CD14-positive monocyte (primary cell): ENCODE results near the gene WBP1. TPM values are rescaled to one million over a fixed set of nuclear protein-coding genes. Genes with fewer than 3 reads are reported as not detected.

ENCODE experiments used
- DNase-seq, 3 donors: peaks; one replicate each; pipeline ENCODE4 v3.0.0-alpha.2; 2011 to 2022
- H2AFZ ChIP-seq: 2 replicates; pipeline ENCODE4 v1.6.0; 2012; ENCODE audit warnings: mild to moderate bottlenecking, low read depth, low read length, inconsistent platforms; ENCODE audit not compliant: insufficient read depth, poor library complexity, severe bottlenecking
- H3K27ac ChIP-seq, 2 donors: 1 replicate in 1 of 2; 2 replicates in 1 of 2; pipeline ENCODE4 v1.5.1; 2012 to 2013; ENCODE audit warnings: low read length in 2 of 2, control low read depth in 1 of 2, inconsistent platforms in 1 of 2, low read depth in 1 of 2, mild to moderate bottlenecking in 1 of 2
- H3K27me3 ChIP-seq, 2 donors: one replicate each; pipeline versions ENCODE4 v1.6.0 to v1.6.1; 2011 to 2013; ENCODE audit warnings: low read length in 2 of 2; ENCODE audit not compliant: control insufficient read depth in 2 of 2, insufficient read depth in 2 of 2
- H3K36me3 ChIP-seq, 2 donors: replicated peaks in 1 of 2; 1 replicate in 1 of 2; 2 replicates in 1 of 2; pipeline versions ENCODE4 v1.5.1 to v1.6.1; 2012 to 2013; ENCODE audit warnings: low read length in 2 of 2, control low read depth in 1 of 2, inconsistent platforms in 1 of 2, mild to moderate bottlenecking in 1 of 2; ENCODE audit not compliant: insufficient read depth in 2 of 2, control insufficient read depth in 1 of 2
- H3K4me1 ChIP-seq, 2 donors: 1 replicate in 1 of 2; 2 replicates in 1 of 2; pipeline versions ENCODE4 v1.5.1 to v1.6.1; 2012 to 2013; ENCODE audit warnings: low read length in 2 of 2, control low read depth in 1 of 2, inconsistent platforms in 1 of 2, mild to moderate bottlenecking in 1 of 2, moderate library complexity in 1 of 2; ENCODE audit not compliant: insufficient read depth in 2 of 2, control insufficient read depth in 1 of 2
- H3K4me2 ChIP-seq: replicated peaks from 2 replicates; pipeline ENCODE3; 2012; ENCODE audit warnings: low read length, moderate library complexity, mild to moderate bottlenecking; ENCODE audit not compliant: poor library complexity, severe bottlenecking; ENCODE audit errors: extremely low read depth
- H3K4me3 ChIP-seq, 3 experiments: fragments of 200-600 bp in 1 of 3; sonication (generic) in 1 of 3; replicated peaks in 1 of 3; 1 replicate in 2 of 3; 2 replicates in 1 of 3; pipeline ENCODE4 v1.5.1; 2011 to 2013; ENCODE audit warnings: low read length in 3 of 3, mild to moderate bottlenecking in 3 of 3, control low read depth in 2 of 3, low read depth in 2 of 3, inconsistent platforms in 1 of 3, moderate library complexity in 1 of 3
- H3K79me2 ChIP-seq: 2 replicates; pipeline ENCODE4 v1.6.0; 2012; ENCODE audit warnings: mild to moderate bottlenecking, control low read depth, inconsistent platforms, low read length, moderate library complexity; ENCODE audit not compliant: insufficient read depth
- H3K9ac ChIP-seq: 2 replicates; pipeline ENCODE4 v1.6.0; 2017; ENCODE audit warnings: low read length, mild to moderate bottlenecking; ENCODE audit not compliant: insufficient read depth, poor library complexity, severe bottlenecking
- H3K9me3 ChIP-seq, 2 donors: replicated peaks in 1 of 2; 1 replicate in 1 of 2; 2 replicates in 1 of 2; pipeline versions ENCODE4 v1.5.1 to v1.6.1; 2012 to 2013; ENCODE audit warnings: low read length in 2 of 2, control low read depth in 1 of 2; ENCODE audit not compliant: control insufficient read depth in 1 of 2, insufficient read depth in 1 of 2
- H4K20me1 ChIP-seq: 2 replicates; pipeline ENCODE4 v1.6.0; 2012; ENCODE audit warnings: mild to moderate bottlenecking, low read length, control low read depth, moderate library complexity; ENCODE audit not compliant: insufficient read depth
- H3K27ac Mint-ChIP-seq, 7 donors: one replicate each; pipeline ENCODE4 v1.8.0; 2020; ENCODE audit warnings: mild to moderate bottlenecking in 7 of 7, mixed read lengths in 7 of 7, moderate library complexity in 6 of 7, inconsistent platforms in 2 of 7
- H3K27me3 Mint-ChIP-seq, 3 donors: one replicate each; pipeline ENCODE4 v1.8.0; 2021 to 2022; ENCODE audit warnings: low read depth in 3 of 3, mild to moderate bottlenecking in 3 of 3, mixed read lengths in 3 of 3, moderate library complexity in 3 of 3, inconsistent platforms in 1 of 3
- H3K36me3 Mint-ChIP-seq, 2 donors: one replicate each; pipeline ENCODE4 v1.8.0; 2020; ENCODE audit warnings: mixed read lengths in 2 of 2, inconsistent platforms in 1 of 2, mild to moderate bottlenecking in 1 of 2
- H3K4me1 Mint-ChIP-seq: one replicate; pipeline ENCODE4 v1.8.0; 2020; ENCODE audit warnings: mild to moderate bottlenecking, mixed read lengths
- H3K4me3 Mint-ChIP-seq, 2 donors: one replicate each; pipeline ENCODE4 v1.8.0; 2020; ENCODE audit warnings: mild to moderate bottlenecking in 2 of 2, mixed read lengths in 2 of 2, moderate library complexity in 1 of 2
- H3K9me3 Mint-ChIP-seq, 7 donors: one replicate each; pipeline ENCODE4 v1.8.0; 2020 to 2022; ENCODE audit warnings: mixed read lengths in 7 of 7, mild to moderate bottlenecking in 6 of 7, moderate library complexity in 6 of 7, inconsistent platforms in 2 of 7
- CTCF ChIP-seq: fragments of 200-600 bp; IDR thresholded peaks from one replicate; pipeline ENCODE4 v1.8.0; 2022; ENCODE audit warnings: antibody characterized with exemption, mild to moderate bottlenecking
- WGBS: methylation state at CpG from one replicate; pipeline ENCODE4 v1.1.5; 2013; ENCODE audit warnings: missing lambda C conversion rate; ENCODE audit not compliant: insufficient coverage; 5-methylcytosine and 5-hydroxymethylcytosine counted together
- intact Hi-C, 2 donors: fragments of 100-400 bp; cut with micrococcal nuclease; formaldehyde crosslinking; loops; one replicate each; pipeline versions ENCODE4 v1.15.0 to v1.15.1; 2023
- polyA plus RNA-seq, 3 donors: library from polyadenylated mRNA; depleted of rRNA in 1 of 3; unstranded in 2 of 3; stranded (reverse) in 1 of 3; fragments of 300-500 nt in 2 of 3; fragments of >200 nt in 1 of 3; fragmentation: Illumina TruSeq in 2 of 3; gene quantifications; 1 replicate in 2 of 3; 2 replicates in 1 of 3; pipeline ENCODE4 v1.2.3, GENCODE V29; 2012 to 2021

WBP1 gene
- polyA plus RNA-seq, 3 donors = 23.9 to 109 (median 31.0) TPM

GRCh38 chr2:74439803-74440377 is 18.3 kb upstream of the WBP1 start:
- Histone ChIP-seq H2AFZ (peak overlapping the region; percentile 79), H4K20me1 (no peaks in the 10 kb centered on the region), H3K9ac (peak overlapping the region; percentile 29), H3K36me3 (no peaks in the 10 kb centered on the region), H3K79me2 (no peaks in the 10 kb centered on the region), H3K4me2 (peak overlapping the region; percentile 75), H3K4me1 (peaks cover 32 to 33% of the 10 kb centered on the region in 2 donors), H3K9me3 (peaks cover 0 to 19% of the 10 kb centered on the region in 2 donors), H3K27ac (no peak overlapping the region), H3K4me3 (peak overlapping the region in 2 of 3 experiments; percentile 13 to 69), H3K27me3 (peaks cover 27 to 56% of the 10 kb centered on the region in 2 donors)
- DNase-seq = no peak
- Mint-ChIP-seq H3K36me3 (peaks cover 4 to 5% of the 10 kb centered on the region in 2 donors), H3K9me3 (peaks cover 0 to 9% (median 6%) of the 10 kb centered on the region in 7 donors), H3K4me3 (peak overlapping the region; percentile 69 to 92), H3K27me3 (peaks cover 39 to 59% (median 46%) of the 10 kb centered on the region in 3 donors), H3K27ac (peak overlapping the region in 1 of 7 donors; percentile 20), H3K4me1 (peaks cover 36% of the 10 kb centered on the region)
- 18% methylated on average over 12 of the region's 14 CpGs for WGBS
- TF ChIP-seq CTCF = no peak
- intact Hi-C loops = no loop called here

- Histone ChIP-seq H3K27ac (no peak overlapping the region), H3K4me1 (peaks cover 32 to 33% of the 10 kb centered on the region in 2 donors), H3K36me3 (no peaks in the 10 kb centered on the region), H3K4me3 (peak overlapping the region in 2 of 3 experiments; percentile 13 to 69), H3K9ac (peak overlapping the region; percentile 29), H3K4me2 (peak overlapping the region; percentile 75), H4K20me1 (no peaks in the 10 kb centered on the region), H3K27me3 (peaks cover 28 to 57% of the 10 kb centered on the region in 2 donors), H3K9me3 (peaks cover 0 to 19% of the 10 kb centered on the region in 2 donors), H3K79me2 (no peaks in the 10 kb centered on the region), H2AFZ (peak overlapping the region; percentile 79)
- 28% methylated on average over 36 of the region's 45 CpGs for WGBS
- Mint-ChIP-seq H3K9me3 (peaks cover 0 to 9% (median 6%) of the 10 kb centered on the region in 7 donors), H3K27ac (no peak overlapping the region), H3K4me3 (peak overlapping the region; percentile 69 to 92), H3K4me1 (peaks cover 36% of the 10 kb centered on the region), H3K36me3 (peaks cover 4 to 5% of the 10 kb centered on the region in 2 donors), H3K27me3 (peaks cover 40 to 64% (median 51%) of the 10 kb centered on the region in 3 donors)
- DNase-seq = peak; percentile 26 to 49 (median 37)
- no peak for TF ChIP-seq CTCF
- intact Hi-C loops = no loop called here
These were observed 17.7 kb upstream of the WBP1 start for GRCh38 chr2:74440378-74441169.
